ENCODE measurements around the gene MPPE1.

DNA sequence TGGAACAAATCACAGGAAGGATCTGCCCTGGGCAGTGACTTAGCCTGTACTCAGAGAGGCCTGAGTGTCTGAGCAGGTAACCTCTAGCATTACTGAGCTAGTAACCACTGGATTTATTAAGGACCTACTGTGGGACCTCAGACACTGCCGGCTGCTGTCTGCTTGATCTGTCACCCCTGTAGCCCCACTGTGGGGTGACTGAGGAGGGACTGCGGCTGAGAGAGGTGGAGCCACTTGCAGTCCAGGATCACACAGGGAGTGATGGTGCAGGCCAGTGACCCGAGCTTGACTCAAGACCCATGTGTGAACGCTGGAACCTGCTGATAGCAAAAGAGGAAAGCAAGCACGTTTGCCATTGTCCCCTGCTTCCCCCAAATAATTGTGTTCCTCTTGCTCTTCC lies 41.4 kb downstream of the MPPE1 start:
- TF ChIP-seq CTCF (IDR thresholded peaks at IDR 0.05) (no peak), POLR2A (IDR thresholded peaks at IDR 0.05) (no peak)

All from body of pancreas (tissue), 4 donors.